D721Med (cell line): ENCODE results near the gene CRTC1.
"Not testable (repeated sequence)": the region's sequence is repeated elsewhere in the genome, so short reads cannot be mapped to it uniquely, and the experiment has no call there.

ENCODE experiments used
- DNase-seq: peaks from one replicate; pipeline ENCODE4 v3.0.0; 2011; ENCODE audit warnings: low spot score; ENCODE audit not compliant: insufficient read length
- FAIRE-seq: peaks from 2 replicates; lab custom pipeline; 2011; peaks lifted over from hg19 to GRCh38; lab: Jason Lieb, UNC
- CTCF ChIP-seq: IDR thresholded peaks from 2 replicates; pipeline ENCODE4 v1.5.1; 2012; ENCODE audit warnings: mild to moderate bottlenecking, control low read depth; ENCODE audit not compliant: insufficient read depth; ENCODE audit errors: missing control alignments

The CRTC1 gene

GRCh38 chr19:18814063-18814462 lies 130.6 kb downstream of the CRTC1 start:
- FAIRE-seq = no peak

GRCh38 chr19:18815673-18816072 lies 132.2 kb downstream of the CRTC1 start:
- DNase-seq = no peak
- no peak for FAIRE-seq
- no peak for TF ChIP-seq CTCF

More at GRCh38 chr19:18814063-18814462, 130.6 kb downstream of the CRTC1 start:
- TF ChIP-seq CTCF = no peak
- no peak for DNase-seq

GRCh38 chr19:18816645-18817044 lies 133.2 kb downstream of the CRTC1 start:
- FAIRE-seq, DNase-seq: not testable (repeated sequence)

GRCh38 chr19:18817574-18817973 lies 134.1 kb downstream of the CRTC1 start:
- no peak for TF ChIP-seq CTCF
- no peak for FAIRE-seq

GRCh38 chr19:18828786-18829185 lies 145.3 kb downstream of the CRTC1 start:
- DNase-seq (no peak), FAIRE-seq (no peak)
- no peak for TF ChIP-seq CTCF

More at GRCh38 chr19:18817574-18817973, 134.1 kb downstream of the CRTC1 start:
- no peak for DNase-seq

- no peak for TF ChIP-seq CTCF
- DNase-seq (no peak), FAIRE-seq (no peak)
Observed at GRCh38 chr19:18830488-18830887, 147.0 kb downstream of the CRTC1 start.

GRCh38 chr19:18831524-18832305 lies 148.2 kb downstream of the CRTC1 start, which contains the start of gene UPF1:
UPF1 (plus strand) TSS chr19:18831959; CDS start chr19:18832210, 251 bp downstream.
- DNase-seq (peak; percentile 93), FAIRE-seq (no peak)
- TF ChIP-seq CTCF = no peak
